ENCODE results near the gene BBIP1. TPM values are rescaled to one million over a fixed set of nuclear protein-coding genes. Genes with fewer than 3 reads are reported as not detected.

Gene BBIP1
- total RNA-seq, 1 experiment from 2014 or later, result 19.0 TPM

DNA sequence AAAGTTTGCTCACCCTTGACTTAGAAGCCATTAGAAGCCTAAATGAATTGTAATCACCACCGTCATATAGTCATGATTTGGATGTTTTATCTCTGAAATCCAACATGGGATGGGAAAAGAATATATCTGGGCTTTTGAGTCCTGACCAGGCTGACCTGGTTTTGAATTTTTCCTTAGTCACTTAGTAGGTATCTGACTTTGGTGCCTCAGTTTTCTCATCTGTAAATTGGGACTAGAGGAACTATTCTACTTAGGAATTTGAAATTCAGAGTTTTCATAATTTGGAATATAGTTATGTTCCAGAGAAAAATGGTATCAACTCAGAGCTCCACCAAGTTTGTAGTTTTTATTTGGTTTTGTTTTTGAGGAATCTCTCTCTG, 41.3 kb upstream of the BBIP1 start (continued):
- TF ChIP-seq, protein P1, sequence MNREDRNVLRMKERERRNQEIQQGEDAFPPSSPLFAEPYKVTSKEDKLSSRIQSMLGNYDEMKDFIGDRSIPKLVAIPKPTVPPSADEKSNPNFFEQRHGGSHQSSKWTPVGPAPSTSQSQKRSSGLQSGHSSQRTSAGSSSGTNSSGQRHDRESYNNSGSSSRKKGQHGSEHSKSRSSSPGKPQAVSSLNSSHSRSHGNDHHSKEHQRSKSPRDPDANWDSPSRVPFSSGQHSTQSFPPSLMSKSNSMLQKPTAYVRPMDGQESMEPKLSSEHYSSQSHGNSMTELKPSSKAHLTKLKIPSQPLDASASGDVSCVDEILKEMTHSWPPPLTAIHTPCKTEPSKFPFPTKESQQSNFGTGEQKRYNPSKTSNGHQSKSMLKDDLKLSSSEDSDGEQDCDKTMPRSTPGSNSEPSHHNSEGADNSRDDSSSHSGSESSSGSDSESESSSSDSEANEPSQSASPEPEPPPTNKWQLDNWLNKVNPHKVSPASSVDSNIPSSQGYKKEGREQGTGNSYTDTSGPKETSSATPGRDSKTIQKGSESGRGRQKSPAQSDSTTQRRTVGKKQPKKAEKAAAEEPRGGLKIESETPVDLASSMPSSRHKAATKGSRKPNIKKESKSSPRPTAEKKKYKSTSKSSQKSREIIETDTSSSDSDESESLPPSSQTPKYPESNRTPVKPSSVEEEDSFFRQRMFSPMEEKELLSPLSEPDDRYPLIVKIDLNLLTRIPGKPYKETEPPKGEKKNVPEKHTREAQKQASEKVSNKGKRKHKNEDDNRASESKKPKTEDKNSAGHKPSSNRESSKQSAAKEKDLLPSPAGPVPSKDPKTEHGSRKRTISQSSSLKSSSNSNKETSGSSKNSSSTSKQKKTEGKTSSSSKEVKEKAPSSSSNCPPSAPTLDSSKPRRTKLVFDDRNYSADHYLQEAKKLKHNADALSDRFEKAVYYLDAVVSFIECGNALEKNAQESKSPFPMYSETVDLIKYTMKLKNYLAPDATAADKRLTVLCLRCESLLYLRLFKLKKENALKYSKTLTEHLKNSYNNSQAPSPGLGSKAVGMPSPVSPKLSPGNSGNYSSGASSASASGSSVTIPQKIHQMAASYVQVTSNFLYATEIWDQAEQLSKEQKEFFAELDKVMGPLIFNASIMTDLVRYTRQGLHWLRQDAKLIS (CRISPR knock-in tag; IDR thresholded peaks at IDR 0.05; ENCODE audit: borderline replicate concordance), result no peak
- TF ChIP-seq MLX (CRISPR knock-in tag; IDR thresholded peaks at IDR 0.05) (no peak), USF1 (CRISPR knock-in tag; IDR thresholded peaks at IDR 0.05) (no peak), ZNF138 (CRISPR knock-in tag; conservative IDR thresholded peaks at IDR 0.05) (no peak), ARID4B (CRISPR knock-in tag; IDR thresholded peaks at IDR 0.05; ENCODE audit: borderline replicate concordance) (no peak), PRRX2 (CRISPR knock-in tag; IDR thresholded peaks at IDR 0.05) (no peak), NFE2L1 (CRISPR knock-in tag; IDR thresholded peaks at IDR 0.05) (no peak), TP53 (CRISPR knock-in tag; IDR thresholded peaks at IDR 0.05) (no peak), CTCF (IDR thresholded peaks at IDR 0.05) (no peak), FOXP1 (CRISPR knock-in tag; IDR thresholded peaks at IDR 0.05; ENCODE audit: borderline replicate concordance) (no peak), SMAD3 (CRISPR knock-in tag; IDR thresholded peaks at IDR 0.05; ENCODE audit: borderline replicate concordance) (no peak), CREB1 (CRISPR knock-in tag; IDR thresholded peaks at IDR 0.05) (no peak)
- TF ChIP-seq, protein P2, sequence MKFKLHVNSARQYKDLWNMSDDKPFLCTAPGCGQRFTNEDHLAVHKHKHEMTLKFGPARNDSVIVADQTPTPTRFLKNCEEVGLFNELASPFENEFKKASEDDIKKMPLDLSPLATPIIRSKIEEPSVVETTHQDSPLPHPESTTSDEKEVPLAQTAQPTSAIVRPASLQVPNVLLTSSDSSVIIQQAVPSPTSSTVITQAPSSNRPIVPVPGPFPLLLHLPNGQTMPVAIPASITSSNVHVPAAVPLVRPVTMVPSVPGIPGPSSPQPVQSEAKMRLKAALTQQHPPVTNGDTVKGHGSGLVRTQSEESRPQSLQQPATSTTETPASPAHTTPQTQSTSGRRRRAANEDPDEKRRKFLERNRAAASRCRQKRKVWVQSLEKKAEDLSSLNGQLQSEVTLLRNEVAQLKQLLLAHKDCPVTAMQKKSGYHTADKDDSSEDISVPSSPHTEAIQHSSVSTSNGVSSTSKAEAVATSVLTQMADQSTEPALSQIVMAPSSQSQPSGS (CRISPR knock-in tag; IDR thresholded peaks at IDR 0.05; ENCODE audit: borderline replicate concordance, low read depth), result no peak
